Peyer's patch (tissue), 4 donors: ENCODE results near the gene CSMD2.

Experiments used
- POLR2A ChIP-seq, 2 donors: fragments of 450-650 bp; IDR thresholded peaks; one replicate each; pipeline ENCODE4 v1.5.1; 2017; ENCODE audit warnings: antibody characterized with exemption in 2 of 2, mild to moderate bottlenecking in 2 of 2, moderate library complexity in 2 of 2
- TF ChIP-seq, protein P1 (sequence below), 6 experiments: fragments of 450-650 bp in 4 of 6; fragments of 200-600 bp in 2 of 6; sonication (generic) in 1 of 6; IDR thresholded peaks; one replicate each; pipeline ENCODE4 v1.5.1; 2017 to 2019; ENCODE audit warnings: antibody characterized with exemption in 6 of 6, mild to moderate bottlenecking in 3 of 6, moderate library complexity in 1 of 6

DNA sequence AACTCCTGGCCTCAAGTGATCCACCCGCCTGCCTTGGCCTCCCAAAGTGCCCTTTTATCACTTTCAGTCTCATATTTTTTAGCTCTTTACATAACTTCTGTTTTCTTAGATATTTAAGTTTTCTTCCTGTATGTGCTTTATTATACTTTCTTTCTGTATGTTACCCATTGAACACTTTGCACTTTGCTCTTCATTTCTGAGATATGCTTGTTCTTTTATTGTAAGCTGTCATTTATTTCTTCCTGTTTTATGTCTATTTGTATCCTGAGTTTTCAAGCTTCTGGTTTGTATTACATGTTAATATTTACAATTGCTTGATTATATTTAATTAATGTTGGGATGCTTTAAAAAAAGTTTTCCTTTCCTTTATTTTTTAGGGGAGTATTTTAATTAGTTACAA lies 656.9 kb downstream of the CSMD2 start:
- TF ChIP-seq POLR2A (IDR thresholded peaks at IDR 0.05): no peak
- TF ChIP-seq, protein P1, sequence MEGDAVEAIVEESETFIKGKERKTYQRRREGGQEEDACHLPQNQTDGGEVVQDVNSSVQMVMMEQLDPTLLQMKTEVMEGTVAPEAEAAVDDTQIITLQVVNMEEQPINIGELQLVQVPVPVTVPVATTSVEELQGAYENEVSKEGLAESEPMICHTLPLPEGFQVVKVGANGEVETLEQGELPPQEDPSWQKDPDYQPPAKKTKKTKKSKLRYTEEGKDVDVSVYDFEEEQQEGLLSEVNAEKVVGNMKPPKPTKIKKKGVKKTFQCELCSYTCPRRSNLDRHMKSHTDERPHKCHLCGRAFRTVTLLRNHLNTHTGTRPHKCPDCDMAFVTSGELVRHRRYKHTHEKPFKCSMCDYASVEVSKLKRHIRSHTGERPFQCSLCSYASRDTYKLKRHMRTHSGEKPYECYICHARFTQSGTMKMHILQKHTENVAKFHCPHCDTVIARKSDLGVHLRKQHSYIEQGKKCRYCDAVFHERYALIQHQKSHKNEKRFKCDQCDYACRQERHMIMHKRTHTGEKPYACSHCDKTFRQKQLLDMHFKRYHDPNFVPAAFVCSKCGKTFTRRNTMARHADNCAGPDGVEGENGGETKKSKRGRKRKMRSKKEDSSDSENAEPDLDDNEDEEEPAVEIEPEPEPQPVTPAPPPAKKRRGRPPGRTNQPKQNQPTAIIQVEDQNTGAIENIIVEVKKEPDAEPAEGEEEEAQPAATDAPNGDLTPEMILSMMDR (IDR thresholded peaks at IDR 0.05): no peak
